HUES48 (cell line): ENCODE data around the gene RPTOR.

ENCODE experiments used
- H3K27ac ChIP-seq: one replicate; pipeline ENCODE4 v1.7.0; 2013; ENCODE audit warnings: low read depth, low read length, inconsistent platforms
- H3K27me3 ChIP-seq: 2 replicates; pipeline ENCODE4 v1.6.1; 2013; ENCODE audit warnings: mild to moderate bottlenecking, low read length; ENCODE audit not compliant: control insufficient read depth, insufficient read depth
- H3K36me3 ChIP-seq: 2 replicates; pipeline ENCODE4 v1.6.1; 2013; ENCODE audit warnings: low read length; ENCODE audit not compliant: control insufficient read depth, insufficient read depth
- H3K4me1 ChIP-seq: 2 replicates; pipeline ENCODE4 v1.6.1; 2013; ENCODE audit warnings: mild to moderate bottlenecking, low read length; ENCODE audit not compliant: control insufficient read depth, insufficient read depth
- H3K4me3 ChIP-seq: 2 replicates; pipeline ENCODE4 v1.5.1; 2013; ENCODE audit warnings: mild to moderate bottlenecking, low read depth, low read length
- H3K9ac ChIP-seq: 2 replicates; pipeline ENCODE4 v1.6.1; 2013; ENCODE audit warnings: mild to moderate bottlenecking, low read depth, low read length, moderate library complexity
- H3K9me3 ChIP-seq: 2 replicates; pipeline ENCODE4 v1.6.1; 2013; ENCODE audit warnings: low read length; ENCODE audit not compliant: control insufficient read depth, insufficient read depth

Gene RPTOR

DNA sequence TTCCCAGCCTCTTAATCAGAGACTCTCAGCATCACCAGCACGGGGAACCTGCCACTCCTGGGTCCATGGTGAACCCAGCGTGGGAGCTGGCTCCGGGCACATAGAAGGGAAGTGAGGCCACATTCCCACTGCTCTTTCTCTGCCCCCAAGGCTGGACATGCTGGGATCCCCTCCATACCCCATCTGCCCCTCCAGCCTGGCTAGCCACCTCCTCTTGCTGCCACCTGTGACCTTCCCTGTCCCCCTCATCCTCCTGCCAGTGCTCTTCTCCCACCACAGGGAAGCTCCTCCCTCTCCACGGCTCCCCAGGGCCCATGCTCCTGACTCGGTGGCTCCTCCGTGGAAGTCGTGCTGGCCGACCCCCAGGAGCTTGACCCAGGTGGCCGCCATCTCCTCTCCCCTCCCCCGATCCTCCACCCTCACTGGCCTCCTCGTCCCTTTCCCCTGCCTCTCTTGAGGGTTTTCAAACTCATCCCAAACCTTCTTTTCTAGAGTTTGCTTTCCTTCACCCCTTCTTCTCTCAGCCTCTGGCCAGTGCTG, 307.9 kb downstream of the RPTOR start:
- H3K27ac ChIP-seq, result no peak overlapping the region
- H3K9ac ChIP-seq, result no peak overlapping the region
- H3K4me1 ChIP-seq, result no peaks in the 10 kb centered on the region
- H3K9me3 ChIP-seq, result no peaks in the 10 kb centered on the region
- no peaks in the 10 kb centered on the region for H3K36me3 ChIP-seq
- no peak overlapping the region for H3K4me3 ChIP-seq
- H3K27me3 ChIP-seq, result no peaks in the 10 kb centered on the region

DNA sequence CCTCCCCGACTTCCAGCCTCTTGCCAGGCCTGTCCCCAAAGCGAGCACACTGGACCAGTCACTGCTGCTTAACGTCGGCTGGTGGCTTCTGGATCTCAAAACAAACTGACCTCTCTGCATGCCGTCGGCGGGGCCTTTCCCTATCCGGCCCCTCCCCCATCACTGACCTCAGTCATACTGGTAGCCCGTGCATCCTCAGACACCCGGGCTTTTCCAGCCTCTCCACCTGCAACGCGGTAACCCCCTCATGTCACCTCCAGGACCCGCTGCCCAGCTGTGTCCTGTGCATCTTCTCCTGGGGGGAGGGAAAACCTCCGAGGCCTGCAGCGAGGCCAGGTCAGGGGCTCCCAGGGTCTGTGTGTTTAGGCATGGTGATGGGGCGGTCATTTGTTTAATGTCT, 308.4 kb downstream of the RPTOR start:
- no peaks in the 10 kb centered on the region for H3K27me3 ChIP-seq
- no peak overlapping the region for H3K9ac ChIP-seq
- no peaks in the 10 kb centered on the region for H3K9me3 ChIP-seq
- no peak overlapping the region for H3K27ac ChIP-seq
- H3K4me3 ChIP-seq, result no peak overlapping the region
- no peaks in the 10 kb centered on the region for H3K4me1 ChIP-seq
- H3K36me3 ChIP-seq, result no peaks in the 10 kb centered on the region

DNA sequence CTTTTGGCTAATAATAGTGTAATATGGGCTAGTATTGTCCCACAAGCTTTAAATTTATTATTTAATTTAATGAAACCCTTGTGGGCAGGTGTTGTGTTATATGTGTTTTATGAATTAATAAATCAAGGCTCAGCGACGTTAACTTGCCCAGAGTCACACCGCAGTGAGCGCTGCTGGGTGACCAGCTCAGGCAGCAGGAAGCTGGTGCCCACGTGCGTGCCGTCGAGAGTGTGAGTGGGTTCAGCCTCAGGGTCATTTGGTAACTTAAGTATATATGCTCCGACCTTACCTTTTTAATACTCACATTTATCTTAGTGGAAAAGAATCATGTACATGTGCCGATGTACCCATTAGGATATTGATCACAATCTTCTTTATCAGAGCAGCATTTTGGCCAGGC, 309.6 kb downstream of the RPTOR start:
- no peaks in the 10 kb centered on the region for H3K36me3 ChIP-seq
- peaks cover 5% of the 10 kb centered on the region; the same call in 1 of the 2 replicates for H3K4me1 ChIP-seq
- no peak overlapping the region for H3K27ac ChIP-seq
- H3K9ac ChIP-seq, result no peak overlapping the region
- H3K4me3 ChIP-seq, result no peak overlapping the region
- H3K27me3 ChIP-seq, result no peaks in the 10 kb centered on the region
- H3K9me3 ChIP-seq, result no peaks in the 10 kb centered on the region

DNA sequence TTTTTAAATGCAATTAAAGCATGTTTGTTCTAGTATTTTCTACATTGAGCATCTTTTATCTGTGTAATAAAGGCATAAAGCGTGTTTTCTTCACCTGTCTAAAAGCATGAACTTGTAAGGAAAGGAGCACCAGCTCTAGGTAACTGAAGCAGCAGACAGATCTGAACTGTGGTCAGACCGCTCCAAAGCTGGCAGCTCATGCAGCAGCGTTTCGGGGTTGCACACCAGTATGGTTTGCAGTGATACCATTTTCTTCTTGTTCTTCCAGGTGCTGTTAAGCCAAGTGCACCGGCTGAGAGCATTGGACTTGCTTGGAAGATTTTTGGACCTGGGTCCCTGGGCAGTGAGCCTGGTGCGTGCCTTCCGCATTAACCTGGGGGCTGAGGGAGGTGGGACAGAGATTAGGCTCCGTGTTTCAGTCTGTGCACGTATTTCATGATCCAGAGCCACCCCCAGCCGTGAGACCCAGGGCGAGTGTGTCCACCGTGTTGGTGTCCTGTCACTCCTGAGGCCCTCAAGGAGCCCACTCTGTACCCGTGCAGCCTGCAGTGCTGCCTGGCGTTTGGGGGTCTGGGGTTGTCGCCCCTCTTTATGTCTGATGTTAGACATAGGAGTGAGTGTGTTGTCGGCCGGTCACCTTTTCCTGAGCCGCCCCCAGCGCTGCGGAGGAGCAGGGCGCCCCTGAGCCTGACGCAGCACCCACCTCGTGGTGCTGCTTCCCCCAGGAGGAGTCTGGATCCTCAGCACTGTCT, 310.7 kb downstream of the RPTOR start:
- H3K4me1 ChIP-seq, result peaks cover 16% of the 10 kb centered on the region
- H3K27ac ChIP-seq, result no peak overlapping the region
- no peaks in the 10 kb centered on the region for H3K9me3 ChIP-seq
- H3K36me3 ChIP-seq, result no peaks in the 10 kb centered on the region
- no peak overlapping the region for H3K9ac ChIP-seq
- H3K4me3 ChIP-seq, result no peak overlapping the region
- no peaks in the 10 kb centered on the region for H3K27me3 ChIP-seq

DNA sequence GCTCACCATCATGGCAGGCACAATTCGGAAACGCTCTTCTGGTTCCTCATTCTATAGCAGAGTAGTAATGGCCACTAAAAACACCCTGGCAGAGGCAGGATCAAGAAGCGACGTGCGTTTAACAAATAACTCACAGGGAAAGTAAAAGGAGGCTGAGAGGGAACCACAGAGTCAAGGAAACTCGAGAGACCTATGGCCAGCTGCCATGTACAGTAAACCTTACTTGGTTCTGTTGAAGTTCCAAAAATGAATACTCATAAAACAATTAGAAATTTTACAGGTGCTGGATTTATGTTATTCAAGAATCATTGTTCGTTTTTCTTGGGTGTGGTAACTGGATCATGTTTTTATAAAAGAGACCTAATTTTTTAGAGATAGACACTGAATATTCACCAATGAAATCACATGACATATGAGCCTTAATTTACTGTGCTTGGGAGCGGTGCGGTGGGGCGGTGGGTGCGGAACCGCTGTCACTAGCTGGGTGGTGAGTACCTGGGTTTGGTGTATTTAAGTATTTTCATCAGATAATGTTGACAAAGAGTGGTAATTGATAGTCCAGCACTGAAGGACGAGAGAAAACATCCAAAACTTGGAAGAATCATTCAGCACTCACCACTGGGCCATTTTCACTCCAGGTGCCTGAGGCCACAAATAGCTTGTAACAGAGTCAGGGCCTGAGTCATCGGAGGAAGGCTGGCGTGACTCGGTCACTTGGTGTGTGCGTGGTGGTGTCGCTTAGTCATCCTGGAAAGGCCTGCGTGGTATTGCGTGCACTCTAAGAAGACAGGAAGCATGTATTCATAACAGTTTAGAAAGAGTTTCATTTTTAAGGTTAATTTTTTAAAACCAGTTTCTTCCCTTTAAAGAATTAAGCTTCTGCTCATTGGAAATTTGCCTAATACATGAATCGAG, 311.6 kb downstream of the RPTOR start:
- no peak overlapping the region for H3K9ac ChIP-seq
- no peaks in the 10 kb centered on the region for H3K27me3 ChIP-seq
- no peaks in the 10 kb centered on the region for H3K36me3 ChIP-seq
- no peak overlapping the region for H3K4me3 ChIP-seq
- H3K4me1 ChIP-seq, result peaks cover 20% of the 10 kb centered on the region
- H3K27ac ChIP-seq, result no peak overlapping the region
- H3K9me3 ChIP-seq, result no peaks in the 10 kb centered on the region

DNA sequence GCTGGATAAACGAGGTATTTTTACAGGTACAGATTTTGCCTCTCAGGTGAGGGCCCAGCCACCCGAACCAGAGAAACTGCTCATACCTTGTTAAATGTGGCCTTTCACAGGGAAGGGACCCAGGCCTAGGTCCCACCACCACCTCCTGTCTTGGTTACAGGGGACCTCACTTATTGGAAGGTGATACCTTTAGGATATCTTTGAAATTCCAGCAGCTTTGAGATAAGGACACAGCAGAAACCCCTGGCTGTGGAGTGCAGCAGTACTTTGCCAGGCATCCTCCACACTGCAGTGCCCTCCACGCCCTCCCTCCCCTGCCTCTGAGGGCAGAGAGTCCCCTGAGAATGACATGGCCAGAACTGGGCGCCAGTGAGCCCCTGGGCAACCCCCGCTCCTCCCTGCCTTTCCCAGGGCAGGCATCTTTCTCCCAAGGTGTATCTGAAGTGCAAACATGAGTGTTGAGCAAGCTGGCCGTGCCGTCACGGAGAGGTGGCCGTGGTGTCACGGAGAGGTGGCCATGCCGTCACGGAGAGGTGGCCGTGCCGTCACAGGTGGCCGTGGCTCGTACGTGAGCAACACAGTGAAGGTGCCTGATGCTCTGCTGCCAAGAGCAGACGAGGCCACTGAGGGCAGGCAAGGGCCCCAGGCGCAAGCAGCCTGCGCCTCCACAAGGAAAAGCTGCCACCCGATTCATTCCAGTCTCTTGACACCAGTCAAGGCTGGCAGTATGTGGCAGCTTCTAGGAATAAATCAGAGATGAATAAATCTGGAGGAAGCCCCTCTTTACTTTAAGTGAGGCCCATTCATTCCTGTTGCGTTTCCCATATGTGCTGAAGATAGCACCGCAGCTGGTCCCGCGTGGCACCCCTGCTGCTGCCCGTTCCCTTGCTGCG, 312.5 kb downstream of the RPTOR start:
- Histone ChIP-seq H3K27me3 (no peaks in the 10 kb centered on the region), H3K4me3 (no peak overlapping the region), H3K9me3 (no peaks in the 10 kb centered on the region), H3K27ac (peak overlapping the region; percentile 12), H3K4me1 (peaks cover 20% of the 10 kb centered on the region), H3K9ac (no peak overlapping the region), H3K36me3 (no peaks in the 10 kb centered on the region)

DNA sequence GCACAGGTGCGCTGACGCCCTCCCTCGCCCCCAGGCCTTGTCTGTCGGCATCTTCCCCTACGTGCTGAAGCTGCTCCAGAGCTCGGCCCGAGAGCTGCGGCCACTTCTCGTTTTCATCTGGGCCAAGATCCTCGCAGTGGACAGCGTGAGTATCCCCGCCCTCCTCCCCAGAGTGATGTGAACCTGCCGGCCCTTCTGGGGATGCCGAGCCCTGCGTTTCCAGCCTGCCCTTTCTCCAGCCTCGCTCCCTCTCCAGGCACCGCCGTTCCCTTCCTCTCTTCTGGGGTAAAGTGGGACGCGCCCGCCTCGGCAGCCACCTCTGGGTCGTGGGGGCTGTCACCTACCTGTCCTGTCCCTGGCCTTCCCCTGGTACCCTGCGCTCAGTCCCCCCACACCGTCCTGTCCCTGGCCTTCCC, 313.1 kb downstream of the RPTOR start:
- Histone ChIP-seq H3K27ac (no peak overlapping the region), H3K27me3 (no peaks in the 10 kb centered on the region), H3K4me3 (no peak overlapping the region), H3K9ac (no peak overlapping the region), H3K4me1 (peaks cover 20% of the 10 kb centered on the region), H3K36me3 (no peaks in the 10 kb centered on the region), H3K9me3 (no peaks in the 10 kb centered on the region)

DNA sequence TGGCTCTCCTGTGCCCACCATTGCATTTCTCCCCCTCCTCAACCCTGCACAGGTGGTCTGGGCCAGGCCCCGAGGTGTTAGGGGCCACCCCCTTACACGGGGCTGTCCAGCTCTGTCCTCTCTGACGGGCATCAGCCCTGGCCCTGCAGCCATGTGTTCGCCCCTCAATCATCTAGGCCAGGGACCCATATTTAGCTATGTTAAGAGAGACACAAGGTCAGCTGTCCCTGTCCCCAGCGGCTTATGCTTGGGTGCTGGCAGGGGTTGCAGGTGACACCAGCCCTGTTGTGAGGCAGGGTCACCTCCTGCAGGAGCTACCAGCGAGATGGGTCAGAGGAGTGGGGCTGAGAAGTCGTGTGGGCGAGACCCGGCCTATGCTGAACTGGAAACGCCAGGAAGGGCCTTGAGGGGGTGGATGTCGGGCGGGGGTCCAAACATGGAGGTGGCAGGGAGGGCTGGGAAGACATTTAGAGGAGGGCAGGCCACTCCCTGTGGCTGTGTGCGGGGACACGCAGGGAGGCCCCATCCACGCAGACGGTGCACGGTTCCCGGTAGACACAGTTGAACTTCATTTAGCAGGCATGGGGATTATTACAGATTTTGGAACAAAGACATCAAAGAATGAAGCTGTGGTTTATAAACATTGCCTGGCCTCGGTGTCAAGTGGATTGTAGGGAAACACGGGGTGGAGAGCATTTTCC, 313.8 kb downstream of the RPTOR start:
- no peak overlapping the region for H3K9ac ChIP-seq
- H3K27me3 ChIP-seq, result no peaks in the 10 kb centered on the region
- H3K4me1 ChIP-seq, result peaks cover 20% of the 10 kb centered on the region
- H3K9me3 ChIP-seq, result no peaks in the 10 kb centered on the region
- no peak overlapping the region for H3K27ac ChIP-seq
- no peak overlapping the region for H3K4me3 ChIP-seq
- no peaks in the 10 kb centered on the region for H3K36me3 ChIP-seq

DNA sequence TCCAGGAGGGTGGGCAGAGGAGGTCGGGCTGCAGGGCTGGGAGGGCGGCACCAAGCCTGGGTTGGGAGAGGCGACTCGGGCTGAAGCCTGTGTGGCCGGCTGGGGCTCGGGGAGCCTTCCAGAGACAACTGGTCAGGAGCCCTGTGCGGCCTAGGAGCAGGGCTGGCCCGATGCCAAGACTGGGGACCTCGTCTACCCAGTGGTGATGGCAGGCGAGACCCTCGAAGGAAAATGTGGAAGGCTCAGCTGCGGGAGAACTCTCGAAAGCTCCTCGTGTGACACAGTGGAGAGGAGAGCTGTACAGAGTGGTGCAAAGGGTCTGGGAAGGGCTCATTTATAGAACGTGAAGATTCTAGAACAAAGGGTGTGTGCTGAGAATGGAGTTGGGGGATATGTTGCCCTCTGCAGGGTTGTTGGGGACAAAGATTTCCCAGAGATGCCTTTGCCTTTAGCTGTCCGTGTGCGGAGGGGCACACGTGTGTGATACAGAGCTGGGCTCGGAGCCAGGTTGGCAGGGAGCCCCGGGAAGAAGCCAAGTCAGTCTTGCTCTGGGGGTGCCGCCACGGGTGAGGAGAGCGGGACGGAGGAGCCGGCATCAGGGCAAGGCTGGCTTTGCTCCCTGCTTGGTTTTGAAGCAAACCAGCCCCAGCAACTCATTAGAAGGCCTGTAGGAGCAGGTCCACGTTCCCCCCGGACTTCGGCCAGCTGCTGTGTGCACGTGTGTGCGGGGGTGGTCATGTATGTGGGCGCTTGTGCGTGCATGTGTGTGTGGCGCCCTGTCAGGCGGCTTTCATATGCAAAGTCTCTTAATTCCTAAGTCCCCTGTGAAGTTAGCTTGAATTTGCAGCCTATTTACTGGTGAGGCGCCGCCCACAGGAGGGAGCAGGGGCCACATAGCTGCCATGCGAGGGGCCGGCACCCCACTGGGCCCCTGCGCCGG, 314.6 kb downstream of the RPTOR start:
- Histone ChIP-seq H3K27ac (peak overlapping the region; percentile 46), H3K9me3 (no peaks in the 10 kb centered on the region), H3K4me3 (no peak overlapping the region), H3K4me1 (peaks cover 20% of the 10 kb centered on the region), H3K27me3 (no peaks in the 10 kb centered on the region), H3K36me3 (no peaks in the 10 kb centered on the region), H3K9ac (no peak overlapping the region)
